RWPE1 (cell line): Measurements from ENCODE around the gene PITPNC1.
"Not testable (repeated sequence)": the region's sequence is repeated elsewhere in the genome, so short reads cannot be mapped to it uniquely, and the experiment has no call there.

ENCODE experiments used
- CTCF ChIA-PET: fragments of 350-600 bp; sonication (Branson Sonifier 250); formaldehyde crosslinking; extraction: SDS; loops from one replicate; lab custom pipeline; 2021; lab: Yijun Ruan, JAX
- POLR2A ChIA-PET: fragments of 400-600 bp; formaldehyde crosslinking; extraction: SDS; loops from one replicate; lab custom pipeline; 2020; ENCODE audit warnings: antibody characterized with exemption; ENCODE audit not compliant: low non-redundant PET; lab: Yijun Ruan, JAX
- DNase-seq: peaks from one replicate; pipeline ENCODE4 v3.0.0; 2012; ENCODE audit warnings: low spot score
- H3K27ac ChIP-seq: fragments of 450-650 bp; 2 replicates; pipeline ENCODE4 v1.5.1; 2017
- CTCF ChIP-seq: fragments of 450-650 bp; conservative IDR thresholded peaks from 2 replicates; pipeline ENCODE4 v1.5.1; 2017; ENCODE audit warnings: low read depth, mild to moderate bottlenecking

Gene PITPNC1

GRCh38 chr17:67403065-67403464 lies 26.0 kb downstream of the PITPNC1 start:
- ChIA-PET POLR2A (no interaction called here), CTCF (no interaction called here)
- no peak overlapping the region for H3K27ac ChIP-seq
- no peak for DNase-seq
- TF ChIP-seq CTCF: no peak

- ChIA-PET CTCF (interaction anchor here (1.1 kb wide), 1 partner anchor 17 kb away, joined by 3 read pairs; no protein-coding TSS in a partner anchor), POLR2A (no interaction called here)
- no peak for DNase-seq
- no peak overlapping the region for H3K27ac ChIP-seq
- no peak for TF ChIP-seq CTCF
Observed at GRCh38 chr17:67403483-67403882, 26.4 kb downstream of the PITPNC1 start.

GRCh38 chr17:67408455-67408830 lies 31.4 kb downstream of the PITPNC1 start:
- POLR2A ChIA-PET, CTCF ChIA-PET: not testable (repeated sequence)

DNA sequence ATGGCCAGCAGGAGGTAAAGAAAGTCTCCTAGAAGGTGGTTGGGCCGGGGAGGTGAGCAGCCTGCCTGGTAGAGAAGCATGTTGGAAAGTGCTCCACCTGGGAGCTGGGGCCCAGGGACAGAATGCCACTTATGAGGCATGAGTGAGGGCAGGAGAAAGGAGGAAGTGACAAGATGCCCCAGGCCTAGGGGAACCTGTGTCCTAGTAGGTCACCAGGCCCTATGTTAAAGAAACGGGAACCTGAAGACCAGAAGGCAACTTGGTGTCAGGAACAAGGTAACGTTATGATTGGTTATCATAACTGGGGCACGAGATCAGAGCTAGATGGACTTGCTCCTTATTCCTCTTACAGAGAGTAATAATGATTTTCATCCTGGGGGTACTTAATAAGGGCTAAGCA lies 34.3 kb downstream of the PITPNC1 start:
- TF ChIP-seq CTCF: no peak
- POLR2A ChIA-PET: no interaction called here
- H3K27ac ChIP-seq: no peak overlapping the region
- CTCF ChIA-PET: interaction anchor here (0.8 kb wide), 1 partner anchor 37 kb away, joined by 3 read pairs; no protein-coding TSS in a partner anchor
- no peak for DNase-seq

More at GRCh38 chr17:67408455-67408830, 31.4 kb downstream of the PITPNC1 start:
- H3K27ac ChIP-seq: peak overlapping the region; percentile 22
- not testable (repeated sequence) for DNase-seq

DNA sequence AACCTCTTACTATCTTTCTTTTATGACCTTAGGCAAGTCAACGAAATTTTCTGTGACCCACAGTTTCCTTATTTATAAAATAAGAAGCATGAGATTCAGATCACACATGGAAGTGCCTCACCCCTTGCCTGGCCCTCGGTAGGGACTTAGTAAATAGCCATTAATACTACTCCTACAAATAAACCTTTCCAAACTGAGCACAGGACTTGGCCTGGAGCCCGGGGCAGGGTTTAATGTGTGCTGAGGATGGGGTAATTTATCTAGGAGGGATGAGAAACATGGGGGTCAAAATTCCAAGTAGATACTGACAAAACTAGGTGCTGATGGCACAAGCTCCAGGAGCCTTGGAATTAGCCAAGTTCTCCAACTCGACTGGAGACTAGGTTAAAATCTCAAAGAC lies 35.0 kb downstream of the PITPNC1 start:
- CTCF ChIA-PET: interaction anchor here (0.8 kb wide), 1 partner anchor 37 kb away, joined by 3 read pairs; no protein-coding TSS in a partner anchor
- POLR2A ChIA-PET: no interaction called here

DNA sequence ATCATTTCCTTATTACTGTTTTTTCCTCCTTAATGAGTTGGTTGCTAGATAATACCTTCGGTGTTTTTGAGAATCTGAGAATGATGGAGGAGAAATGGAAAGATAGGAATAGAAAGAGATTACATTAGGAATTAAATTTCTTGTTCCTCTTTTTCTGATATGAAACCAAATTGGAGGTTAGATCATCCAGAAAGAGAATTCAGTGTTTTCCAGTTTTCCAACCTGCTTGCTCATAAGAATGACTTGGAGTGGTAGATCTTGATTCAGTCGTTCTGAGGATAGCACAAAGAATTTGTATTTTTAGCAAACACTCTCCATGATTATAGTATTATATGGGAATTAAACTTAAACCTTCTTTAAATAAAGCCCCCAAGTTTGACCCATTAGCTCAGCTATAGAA lies 35.9 kb downstream of the PITPNC1 start:
- CTCF ChIA-PET: no interaction called here
- no peak for DNase-seq
- TF ChIP-seq CTCF: no peak
- no peak overlapping the region; the same call in 1 of the 2 replicates for H3K27ac ChIP-seq
- POLR2A ChIA-PET: no interaction called here

More for the DNA sequence above, 35.0 kb downstream of the PITPNC1 start:
- H3K27ac ChIP-seq: no peak overlapping the region
- no peak for TF ChIP-seq CTCF
- no peak for DNase-seq

DNA sequence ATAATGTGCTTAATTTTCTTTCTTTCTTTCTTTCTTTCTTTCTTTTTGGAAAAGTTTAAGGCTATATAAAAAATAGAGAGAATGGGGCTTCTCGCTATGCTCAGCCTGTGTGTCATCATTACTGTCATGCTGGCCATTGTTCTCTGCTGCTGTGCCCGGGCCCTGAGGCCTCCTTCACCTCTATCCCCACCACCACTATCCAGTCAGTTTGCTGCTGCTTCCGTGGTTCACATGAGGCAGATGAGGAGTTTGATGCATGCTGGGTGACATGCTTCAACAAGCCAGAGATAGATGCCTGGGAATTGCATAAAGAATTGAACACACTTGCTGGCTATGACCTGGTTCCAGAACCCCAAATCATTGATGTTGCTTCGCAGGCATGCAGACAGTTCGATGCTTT lies 36.3 kb downstream of the PITPNC1 start:
- H3K27ac ChIP-seq: peak overlapping the region; percentile 59
- no peak for TF ChIP-seq CTCF
- CTCF ChIA-PET: no interaction called here
- POLR2A ChIA-PET: no interaction called here
- peak; percentile 48 for DNase-seq
